Measurements from ENCODE around the gene METTL27.
"Not testable (repeated sequence)": the region's sequence is repeated elsewhere in the genome, so short reads cannot be mapped to it uniquely, and the experiment has no call there.

Gene METTL27

DNA sequence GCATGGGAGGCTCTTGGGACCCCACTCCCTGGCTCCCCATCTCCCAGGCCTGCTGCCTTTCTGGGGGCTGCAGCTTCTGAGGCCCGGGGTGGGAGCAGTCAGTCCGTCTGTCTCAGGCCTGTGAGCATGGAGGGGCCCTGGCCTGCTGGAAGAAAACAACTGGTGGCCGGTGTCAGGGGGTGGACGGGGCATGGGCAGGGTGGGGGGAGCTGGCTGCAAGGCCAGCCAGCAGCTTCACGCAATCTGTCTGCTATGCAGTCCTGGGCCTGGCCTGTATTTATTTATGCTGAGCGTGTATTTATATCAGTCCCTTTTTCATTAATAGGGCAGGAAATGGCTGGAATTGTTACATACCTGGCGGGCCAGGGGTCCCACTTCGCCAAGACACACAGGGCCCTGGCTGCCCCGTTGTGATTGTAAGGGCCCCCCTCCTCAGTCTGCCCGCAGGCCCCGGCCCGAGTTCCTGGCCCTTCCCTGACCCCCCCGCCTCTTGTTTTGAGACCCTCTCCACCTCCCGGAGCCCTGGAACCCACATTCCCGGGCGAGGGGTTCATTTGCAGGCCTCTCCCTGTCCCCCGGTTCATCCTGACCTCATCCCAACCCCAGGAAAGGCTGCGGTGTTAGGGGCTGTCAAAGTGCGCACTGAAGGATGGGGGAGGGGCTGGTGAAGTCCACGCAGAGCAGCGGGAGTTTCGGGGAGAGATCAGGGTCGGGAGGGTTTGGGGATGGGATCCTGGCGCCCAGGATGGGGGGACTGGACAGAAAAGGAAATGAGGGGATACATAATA, 26.9 kb upstream of the METTL27 start:
- DNase-seq (ENCODE audit: low spot score) = no peak

DNA sequence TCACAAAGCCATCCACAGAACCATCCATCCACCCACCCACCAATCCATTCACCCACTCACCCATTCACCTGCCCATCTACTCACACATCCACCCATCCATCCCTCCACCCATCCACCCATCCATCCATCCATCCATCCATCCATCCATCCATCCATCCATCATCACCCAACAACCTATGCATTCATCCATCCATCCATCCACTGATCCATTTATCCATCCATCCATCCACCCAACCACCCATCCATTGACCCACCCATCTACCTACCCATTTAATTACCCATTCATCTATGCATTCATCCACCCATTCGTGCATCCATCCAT, 24.1 kb upstream of the METTL27 start:
- DNase-seq (ENCODE audit: low spot score) = no peak

DNA sequence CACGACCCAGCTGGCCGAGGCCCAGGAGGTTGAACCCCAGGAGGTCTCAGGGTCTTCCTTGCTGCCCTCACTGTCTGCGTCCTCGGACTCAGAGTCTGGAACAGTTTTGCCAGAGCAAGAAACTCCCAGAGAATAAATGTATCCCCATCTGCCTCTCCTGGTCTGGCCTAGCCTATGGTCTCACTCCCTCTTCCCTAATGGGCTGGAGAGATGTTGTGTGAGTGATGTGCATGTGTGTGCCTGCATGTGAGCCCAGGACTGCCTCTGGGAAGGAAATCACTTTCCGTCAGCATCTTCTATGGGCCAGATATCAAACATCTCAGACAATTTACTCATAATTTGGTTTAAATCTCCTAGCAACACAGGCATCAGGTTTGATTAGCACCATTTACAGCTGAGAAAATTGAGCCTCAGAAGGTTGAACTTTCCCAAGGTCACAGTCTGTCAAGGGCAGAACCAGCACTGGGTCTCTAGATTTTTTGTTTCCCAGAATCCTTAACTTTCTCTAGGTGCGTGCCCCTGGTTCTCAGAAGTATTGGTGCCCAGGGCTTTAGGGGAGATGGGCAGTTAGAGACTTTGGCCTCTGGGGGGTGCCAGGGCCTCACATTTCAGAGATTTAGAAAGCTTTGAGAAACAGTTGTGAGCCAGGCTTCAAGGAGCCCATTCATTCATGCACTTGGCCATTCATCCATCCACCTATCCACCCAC, 23.6 kb upstream of the METTL27 start:
- peak; percentile 36 for DNase-seq (ENCODE audit: low spot score)

DNA sequence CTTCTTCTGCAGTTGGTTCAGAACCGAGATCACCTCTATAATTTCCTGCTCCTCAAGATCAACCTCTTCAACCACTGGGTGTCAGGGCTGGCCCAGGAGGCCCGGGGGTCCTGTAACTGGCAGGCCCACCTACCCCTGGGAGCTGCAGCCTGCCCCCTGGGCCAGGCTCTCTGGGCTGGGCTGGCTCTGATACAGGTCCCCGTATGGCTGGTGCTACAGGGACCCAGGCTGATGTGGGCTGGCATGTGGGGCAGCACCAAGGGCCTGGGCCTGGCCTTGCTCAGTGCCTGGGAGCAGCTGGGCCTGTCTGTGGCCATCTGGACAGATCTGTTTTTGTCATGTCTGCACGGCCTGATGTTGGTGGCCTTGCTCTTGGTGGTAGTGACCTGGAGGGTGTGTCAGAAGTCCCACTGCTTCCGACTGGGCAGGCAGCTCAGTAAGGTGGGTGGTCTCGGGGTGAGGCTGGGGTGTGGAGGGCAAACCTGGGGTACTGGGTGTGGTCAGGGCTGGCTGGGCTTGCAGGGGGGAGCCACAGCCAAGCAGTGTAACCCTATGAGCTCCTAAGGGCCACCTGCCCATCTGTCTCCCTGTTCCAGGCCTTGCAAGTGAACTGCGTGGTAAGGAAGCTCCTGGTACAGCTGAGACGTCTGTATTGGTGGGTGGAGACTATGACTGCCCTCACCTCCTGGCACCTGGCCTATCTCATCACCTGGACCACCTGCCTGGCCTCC, 22.8 kb upstream of the METTL27 start:
- no peak for DNase-seq (ENCODE audit: low spot score)

DNA sequence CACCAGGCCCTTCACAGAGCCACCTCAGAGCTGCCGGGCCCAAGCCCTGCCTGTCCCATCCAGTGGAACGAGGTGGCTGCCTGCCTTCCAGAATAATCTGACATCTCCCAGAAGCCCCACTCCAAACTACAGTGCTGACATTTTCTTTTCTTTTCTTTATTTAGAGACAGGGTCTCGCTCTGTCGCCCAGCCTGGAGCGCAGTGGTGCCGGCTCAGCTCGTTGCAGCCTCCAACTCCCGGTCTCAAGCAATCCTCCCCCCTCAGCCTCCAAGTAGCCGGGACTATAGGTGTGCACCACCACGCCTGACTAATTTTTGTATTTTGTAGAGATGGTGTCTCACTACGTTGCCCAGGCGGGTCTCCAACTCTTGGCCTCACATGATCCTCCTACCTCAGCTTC, 19.0 kb upstream of the METTL27 start:
- no peak for DNase-seq (ENCODE audit: low spot score)

DNA sequence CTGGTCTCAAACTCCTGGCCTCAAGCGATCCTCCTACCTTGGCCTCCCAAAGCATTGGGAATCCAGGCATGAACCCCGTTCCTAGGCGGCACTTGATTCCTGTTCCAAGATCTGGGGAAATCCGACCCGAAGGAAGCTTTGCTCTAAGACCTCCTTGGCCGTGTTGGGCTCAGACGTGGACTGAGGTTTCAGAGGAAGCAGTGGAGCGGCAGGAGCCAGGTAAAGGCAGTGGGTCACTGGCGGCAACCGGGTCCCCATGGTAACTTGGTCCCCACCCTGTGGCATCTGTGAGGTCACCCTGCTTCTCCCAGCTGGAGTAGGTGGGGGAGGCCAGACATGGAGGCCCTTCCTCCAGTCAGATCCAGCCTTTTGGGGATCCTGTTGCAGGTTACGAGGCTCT, 18.5 kb upstream of the METTL27 start, which contains the start of gene TMEM270:
TMEM270 (plus strand) TSS at position 301 of the 400 bp plus-strand sequence; CDS start at position 337, 36 bp downstream.
- no peak for DNase-seq (ENCODE audit: low spot score)

DNA sequence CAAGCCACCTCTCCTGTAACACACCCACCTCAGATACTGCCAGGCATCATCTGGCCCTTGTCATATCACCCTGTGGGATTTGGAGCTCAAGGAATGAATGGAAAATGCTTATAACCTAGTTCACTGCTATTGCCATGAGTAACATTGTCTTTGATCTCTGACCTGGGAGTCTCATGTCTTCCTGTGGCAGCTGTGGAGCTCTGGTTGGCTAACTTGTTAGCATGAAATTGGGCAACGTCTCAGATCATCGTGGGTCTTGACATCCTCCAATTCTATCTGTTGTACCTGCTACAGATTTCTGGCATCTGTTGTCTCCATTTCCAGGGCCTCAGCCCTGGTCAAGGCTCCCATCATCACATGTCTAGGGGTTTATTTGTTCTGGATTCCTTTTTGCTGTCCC, 16.5 kb upstream of the METTL27 start:
- DNase-seq (ENCODE audit: low spot score) = no peak

DNA sequence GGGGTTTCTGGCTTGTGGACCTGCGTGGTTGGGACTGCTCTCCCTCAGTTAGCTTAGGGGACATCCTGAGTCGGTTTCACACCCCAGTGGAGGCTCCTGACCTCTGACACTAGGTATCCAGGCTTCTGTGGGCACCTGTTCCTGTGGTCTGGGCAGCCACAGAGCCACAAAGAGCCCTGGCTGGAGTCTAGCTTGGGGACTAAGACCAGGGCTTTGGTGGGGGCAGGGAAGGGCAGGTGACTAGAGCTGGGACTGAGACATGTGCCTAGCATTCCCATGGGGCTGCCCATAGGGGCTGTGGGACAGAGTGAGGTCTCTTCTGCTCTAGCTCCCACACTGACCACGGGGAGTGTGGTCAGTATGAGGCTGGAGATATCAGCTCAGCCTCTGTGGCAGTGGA, 14.6 kb upstream of the METTL27 start:
- no peak for DNase-seq (ENCODE audit: low spot score)

DNA sequence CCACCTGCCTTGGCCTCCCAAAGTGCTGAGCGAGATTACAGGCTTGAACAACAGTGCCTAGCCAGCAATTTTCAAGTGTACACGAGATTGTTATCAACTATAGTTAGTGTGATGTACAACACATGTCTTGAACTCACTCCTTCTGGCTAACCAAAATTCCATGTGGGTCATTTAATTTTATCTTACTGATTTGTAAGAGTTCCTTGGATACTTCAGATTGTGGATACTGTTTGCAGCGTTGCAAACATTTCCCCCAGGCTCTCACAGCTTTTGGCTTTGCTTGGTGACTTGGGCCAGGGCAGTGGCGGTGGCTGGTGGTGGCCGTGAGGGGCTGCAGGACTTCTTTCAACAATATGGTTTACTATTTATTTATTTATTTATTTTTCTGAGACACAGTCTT, 10.2 kb upstream of the METTL27 start:
- DNase-seq (ENCODE audit: low spot score) = no peak

DNA sequence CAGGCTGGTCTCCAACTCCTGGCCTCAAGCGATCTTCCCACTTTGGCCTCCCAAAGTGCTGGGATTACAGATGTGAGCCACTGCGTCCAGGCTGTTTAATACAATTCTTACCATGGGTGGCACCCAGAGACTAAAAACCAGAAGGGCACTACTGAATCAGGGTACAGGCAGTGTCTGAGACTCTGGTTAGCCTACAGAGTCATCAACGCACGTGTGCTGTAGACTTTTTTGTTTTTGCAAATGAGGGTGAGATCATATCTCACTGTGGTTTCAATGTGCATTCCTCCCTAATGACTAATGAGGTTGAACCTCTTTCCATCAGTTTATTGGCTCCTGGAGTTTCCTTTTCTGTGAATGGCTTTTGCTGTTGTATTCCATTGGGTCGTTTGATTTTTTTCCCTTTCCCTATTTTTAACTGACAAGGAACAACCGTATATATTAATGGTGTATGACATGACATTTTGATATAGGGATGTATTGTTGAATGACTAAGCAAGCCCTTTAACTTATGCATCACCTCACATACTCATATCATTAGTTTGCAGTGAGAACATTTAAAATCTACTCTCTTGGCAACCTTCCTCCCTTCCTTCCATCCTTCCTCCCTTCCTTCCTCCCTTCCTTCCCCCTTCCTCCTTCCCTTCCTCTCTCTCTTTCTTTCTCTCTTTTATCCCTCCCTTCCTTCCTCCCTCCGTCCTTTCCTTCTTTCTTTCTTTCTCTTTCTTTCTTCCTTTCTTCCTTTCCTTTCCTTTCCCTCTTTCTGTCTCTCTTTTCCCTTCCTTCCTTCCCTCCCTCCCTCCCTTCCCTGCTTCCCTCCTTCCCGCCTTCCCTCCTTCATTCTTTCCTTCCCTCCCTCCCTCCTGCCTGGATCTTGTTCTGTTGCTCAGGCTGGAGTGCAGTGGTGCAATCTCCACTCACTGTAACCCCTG, 9.4 kb upstream of the METTL27 start:
- no peak for DNase-seq (ENCODE audit: low spot score)

DNA sequence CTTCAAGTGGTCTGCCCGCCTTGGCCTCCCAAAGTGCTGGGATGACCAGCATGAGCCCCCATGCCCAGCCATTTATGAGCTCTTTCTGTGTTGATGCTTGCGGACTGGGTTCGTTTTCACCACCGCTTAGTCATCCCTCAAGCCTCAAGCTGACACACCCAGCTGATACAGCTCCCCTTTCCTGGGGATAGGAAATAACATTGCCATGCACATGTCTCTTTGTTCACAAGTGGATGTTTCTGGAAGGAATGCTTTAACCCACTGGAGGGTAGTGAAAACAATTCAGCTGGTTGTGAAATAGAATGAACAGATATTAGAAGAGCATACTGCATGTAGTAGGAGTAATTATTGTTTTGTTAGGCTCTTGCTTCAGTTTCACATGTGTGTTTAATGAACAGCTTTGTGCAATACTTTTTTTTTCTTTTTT, 8.5 kb upstream of the METTL27 start:
- no peak for DNase-seq (ENCODE audit: low spot score)

DNA sequence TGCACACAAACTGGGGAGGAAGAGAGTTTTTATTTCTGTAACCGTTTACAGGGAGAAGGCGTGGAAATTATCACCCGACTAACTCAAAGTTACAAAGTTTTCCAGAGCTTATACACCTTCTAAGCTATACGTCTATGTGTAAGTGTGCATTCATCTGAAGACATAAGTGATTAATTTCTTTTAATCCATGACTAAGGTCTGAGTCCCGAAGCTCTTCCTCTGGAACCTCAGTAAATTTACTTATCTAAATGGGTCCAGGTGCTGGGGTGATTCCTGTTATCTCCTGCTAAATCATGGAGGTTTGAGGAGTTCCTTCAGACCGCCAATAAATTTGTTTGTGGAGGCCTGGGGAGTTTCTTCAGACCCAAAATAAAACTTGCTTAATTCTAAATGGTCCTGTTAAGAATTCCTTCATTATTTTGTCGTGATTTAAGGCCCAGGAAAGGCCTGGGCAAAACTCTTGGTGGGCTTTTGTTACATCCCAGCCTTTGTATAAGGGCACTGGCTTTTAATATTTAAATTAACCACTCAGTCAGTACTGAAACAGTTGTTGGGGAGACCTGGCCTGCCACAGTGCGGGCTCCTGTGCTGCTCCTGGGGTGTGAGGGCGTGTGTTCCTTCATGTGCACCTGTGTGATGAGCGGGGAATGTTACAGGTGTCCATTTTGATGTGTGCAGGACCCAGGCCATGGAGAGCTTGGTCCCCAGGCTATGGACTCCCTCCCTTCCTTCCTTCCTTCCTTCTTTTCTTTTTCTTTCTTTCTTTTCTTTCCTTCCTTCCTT, 5.8 kb upstream of the METTL27 start:
- no peak for DNase-seq (ENCODE audit: low spot score)

DNA sequence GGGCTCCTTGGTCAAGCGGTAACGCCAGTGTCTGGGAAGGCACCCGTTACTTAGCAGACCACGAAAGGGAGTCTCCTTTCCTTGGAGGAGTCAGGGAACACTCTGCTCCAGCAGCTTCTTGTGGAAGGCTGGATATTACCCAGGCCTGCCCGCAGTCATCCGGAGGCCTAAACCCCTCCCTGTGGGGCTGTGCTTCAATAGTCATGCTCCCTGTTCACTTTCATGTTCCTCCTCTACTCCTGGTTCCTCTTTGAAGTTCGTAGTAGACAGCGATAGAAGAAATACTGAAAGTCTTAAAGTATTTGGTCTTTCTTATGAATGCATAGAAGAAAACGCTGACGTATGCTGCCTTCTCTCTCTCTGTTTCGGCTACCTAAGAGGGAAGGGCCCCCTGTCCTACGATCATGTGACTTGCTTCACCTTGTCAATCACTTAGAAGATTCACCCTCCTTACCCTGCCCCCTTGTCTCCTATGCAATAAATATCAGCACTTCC, 3.4 kb upstream of the METTL27 start:
- DNase-seq (ENCODE audit: low spot score) = not testable (repeated sequence)

DNA sequence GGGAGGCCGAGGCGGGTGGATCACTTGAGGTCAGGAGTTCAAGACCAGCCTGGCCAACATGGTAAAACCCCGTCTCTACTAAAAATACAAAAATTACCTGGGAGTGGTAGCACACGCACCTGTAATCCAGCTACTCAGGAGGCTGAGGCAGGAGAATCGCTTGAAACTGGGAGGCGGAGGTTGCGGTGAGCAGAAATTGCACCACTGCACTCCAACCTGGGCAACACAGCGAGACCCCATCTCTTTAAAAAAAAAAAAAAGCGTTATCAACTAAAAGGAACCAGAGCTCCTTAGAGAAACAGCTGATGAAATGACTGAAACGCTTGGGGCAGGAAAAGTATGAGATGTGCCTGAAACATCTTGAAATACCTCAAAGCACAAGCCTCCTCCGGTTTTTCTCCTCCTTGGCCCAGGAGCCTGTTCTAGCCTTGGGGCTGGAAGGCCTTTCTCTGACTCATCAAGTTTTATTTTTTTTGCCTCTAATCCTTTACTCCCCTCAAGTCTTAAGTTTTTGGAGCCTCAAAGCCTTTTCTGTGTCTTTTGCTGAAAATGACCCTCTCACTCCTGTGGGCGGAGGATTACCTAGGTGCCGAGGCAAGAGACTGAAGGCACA, 2.6 kb upstream of the METTL27 start:
- DNase-seq (ENCODE audit: low spot score) = no peak

DNA sequence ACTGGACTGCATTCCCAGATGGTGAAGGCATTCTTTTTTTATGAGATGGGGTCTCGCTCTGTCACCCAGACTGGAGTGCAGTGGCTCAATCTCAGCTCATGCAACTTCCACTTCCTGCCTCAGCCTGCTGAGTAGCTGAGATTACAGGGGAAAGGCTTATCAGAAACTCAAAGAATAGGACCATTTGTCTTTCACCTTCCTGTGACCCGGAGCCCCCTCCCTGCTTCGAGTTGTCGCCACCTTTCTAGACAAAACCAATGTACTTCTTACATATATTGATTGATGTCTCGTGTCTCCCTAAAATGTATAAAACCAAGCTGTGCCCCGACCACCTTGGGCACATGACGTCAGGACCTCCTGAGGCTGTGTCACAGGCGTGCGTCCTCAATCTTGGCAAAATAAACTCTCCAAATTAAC, 1.8 kb upstream of the METTL27 start:
- no peak for DNase-seq (ENCODE audit: low spot score)

DNA sequence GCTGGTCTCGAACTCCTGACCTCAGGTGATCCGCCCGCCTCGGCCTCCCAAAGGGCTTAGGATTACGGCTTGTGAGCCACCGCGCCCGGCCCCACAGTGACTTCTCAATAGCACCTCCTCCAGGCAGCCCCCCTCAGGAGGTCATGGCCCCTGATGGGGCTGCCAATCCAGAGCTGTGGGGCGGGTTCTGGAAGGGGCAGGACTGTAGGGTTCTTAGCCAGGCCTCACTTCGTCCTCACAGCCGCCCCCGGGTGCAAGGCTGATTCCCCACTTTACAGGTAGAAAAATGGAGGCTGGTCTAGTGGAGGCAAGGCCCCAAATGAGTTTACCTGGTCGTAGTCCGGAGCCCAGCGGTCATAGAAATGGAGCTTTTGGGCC, 638 bp downstream of the METTL27 start:
- no peak for DNase-seq (ENCODE audit: low spot score)

DNA sequence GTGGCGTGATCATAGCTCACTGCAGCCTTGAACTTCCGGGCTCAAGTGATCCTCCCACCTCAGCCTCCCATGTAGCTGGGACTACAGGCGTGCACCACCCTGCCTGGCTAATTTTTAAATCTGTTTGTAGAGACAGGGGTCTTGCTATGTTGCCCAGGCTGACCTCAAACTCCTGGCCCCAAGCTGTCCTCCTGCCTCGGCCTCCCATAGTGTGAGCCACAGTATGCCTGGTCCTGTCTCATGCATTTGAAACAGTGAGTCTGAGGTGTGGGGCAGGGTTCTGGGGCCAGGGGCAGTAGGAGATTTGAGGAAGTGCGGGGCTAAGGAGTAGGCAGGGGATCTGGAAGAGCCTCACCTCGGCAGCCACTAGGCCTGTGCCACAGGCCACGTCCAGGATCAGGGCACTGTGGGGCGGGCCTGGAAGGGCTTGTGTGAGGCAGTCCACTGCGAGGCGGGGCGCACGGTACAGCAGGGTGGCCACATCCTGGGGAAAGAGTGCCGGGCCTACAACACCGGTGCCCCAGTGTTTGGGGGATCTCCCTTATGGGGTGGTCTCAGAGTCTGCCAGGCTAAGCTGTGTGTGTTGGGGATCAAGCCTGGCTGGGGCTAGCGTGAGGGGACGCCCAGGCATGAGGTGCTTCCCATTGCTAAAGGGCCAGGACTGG, 1.5 kb downstream of the METTL27 start:
- DNase-seq (ENCODE audit: low spot score) = no peak

DNA sequence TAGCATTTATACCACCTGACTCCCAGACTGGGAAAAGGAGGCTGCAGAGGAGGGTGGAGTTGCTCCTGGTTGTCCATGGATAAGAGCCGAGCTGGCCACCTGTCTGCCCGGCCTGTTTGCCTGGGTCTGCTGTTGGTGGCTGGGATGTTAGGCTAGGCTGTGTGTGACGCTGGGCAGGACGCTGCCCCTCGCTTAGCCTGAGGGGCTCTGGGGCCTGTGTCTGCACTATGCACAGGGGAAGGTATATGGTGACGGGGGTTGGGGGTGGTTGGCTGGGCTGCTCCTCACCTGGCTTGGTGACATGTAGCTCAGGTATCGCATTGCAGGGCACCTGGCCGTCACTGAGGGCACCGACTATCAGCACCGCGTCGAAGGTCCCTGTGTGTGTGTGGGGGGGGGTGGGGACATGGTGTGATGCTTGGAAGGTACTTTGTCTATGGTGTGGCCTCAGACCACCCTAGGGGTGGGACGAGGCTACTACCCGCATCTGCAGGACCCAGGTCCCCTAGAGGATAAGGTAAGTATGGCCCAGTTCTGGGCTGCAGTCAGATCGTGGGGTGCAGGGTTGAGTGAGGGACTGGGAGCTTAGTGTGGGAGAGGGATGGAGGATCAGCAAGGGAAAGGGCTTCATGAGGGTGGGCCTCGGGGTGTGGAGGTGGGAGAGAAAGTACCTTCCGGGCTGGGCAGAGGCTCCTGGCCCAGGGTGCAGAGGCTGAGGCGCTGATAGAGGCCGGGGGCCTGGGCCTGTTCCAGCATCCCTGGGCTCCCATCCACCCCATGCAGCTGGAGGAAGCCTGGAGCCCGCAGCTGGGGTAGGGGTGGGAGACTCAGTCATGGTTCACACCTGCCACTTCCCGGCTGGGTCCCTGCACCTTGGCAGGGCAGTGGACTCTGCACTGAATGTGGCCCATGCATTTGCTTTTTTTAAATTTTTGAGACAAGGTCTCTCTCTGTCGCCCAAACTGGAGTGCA, 2.3 kb downstream of the METTL27 start:
- no peak for DNase-seq (ENCODE audit: low spot score)

DNA sequence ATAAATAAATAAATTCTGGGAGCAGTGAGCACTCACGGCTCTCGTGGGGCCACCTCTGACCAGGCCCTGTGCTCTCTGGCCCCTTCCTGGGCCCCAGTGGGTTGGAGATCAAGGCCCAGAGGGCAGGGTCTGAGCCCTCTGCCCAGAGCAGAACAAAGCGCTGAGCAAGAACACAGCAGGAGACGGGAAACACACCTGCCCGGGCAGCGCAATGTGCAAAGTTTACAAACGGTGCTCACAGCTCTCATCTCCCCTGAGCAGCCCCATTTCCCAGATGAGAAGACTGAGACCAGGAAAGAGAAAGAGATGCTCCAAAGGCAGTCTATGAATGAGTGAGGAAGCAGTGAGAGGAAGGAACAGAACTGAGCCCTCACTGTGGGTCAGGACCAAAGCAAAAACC, 3.0 kb downstream of the METTL27 start:
- no peak for DNase-seq (ENCODE audit: low spot score)
